K562 (cell line): ENCODE data around the gene DARS2.

ENCODE experiments used
- CTCF ChIP-seq, 3 experiments: IDR thresholded peaks in 2 of 3; conservative IDR thresholded peaks in 1 of 3; 2 replicates each; pipeline ENCODE4 v1.5.1; 2011 to 2012; ENCODE audit warnings: low read length in 3 of 3, mild to moderate bottlenecking in 3 of 3, control low read depth in 2 of 3, improper control_type of control experiment in 1 of 3, inconsistent platforms in 1 of 3, low read depth in 1 of 3, mixed read lengths in 1 of 3, moderate library complexity in 1 of 3; ENCODE audit not compliant: insufficient read depth in 2 of 3
- EP300 ChIP-seq: IDR thresholded peaks from 2 replicates; pipeline ENCODE4 v1.6.1; 2012; ENCODE audit warnings: low read length, improper control_type of control experiment
- ETV6 ChIP-seq, 3 experiments: fragments of 150-350 bp in 1 of 3; sonication (generic) in 1 of 3; formaldehyde crosslinking in 1 of 3; IDR thresholded peaks; 2 replicates each; pipeline versions ENCODE4 v1.6.1 to v1.8.0; 2014 to 2022; ENCODE audit warnings: borderline replicate concordance in 2 of 3, low read depth in 2 of 3, antibody characterized with exemption in 1 of 3, low read length in 1 of 3, mild to moderate bottlenecking in 1 of 3, missing genetic modification reagents in 1 of 3
- FIP1L1 ChIP-seq: fragments of 200-400 bp; formaldehyde crosslinking; IDR thresholded peaks from 2 replicates; pipeline ENCODE4 v1.6.1; 2018; ENCODE audit warnings: mild to moderate bottlenecking, low read depth, low read length; ENCODE audit not compliant: poor library complexity, severe bottlenecking
- GABPA ChIP-seq: fragments of 200-800 bp; sonication (Bioruptor generic); conservative IDR thresholded peaks from 2 replicates; pipeline ENCODE4 v1.6.1; 2016; ENCODE audit warnings: low read depth, missing genetic modification characterization, missing compliant biosample characterization
- KLF1 ChIP-seq: fragments of 450-650 bp; IDR thresholded peaks from 2 replicates; pipeline ENCODE4 v1.6.1; 2016; ENCODE audit warnings: missing genetic modification characterization, missing compliant biosample characterization
- MYNN ChIP-seq, 2 experiments: sonication (generic); formaldehyde crosslinking in 1 of 2; IDR thresholded peaks; 2 replicates each; pipeline versions ENCODE4 v1.5.0 to v1.6.1; 2016 to 2020; ENCODE audit warnings: antibody characterized with exemption in 1 of 2, missing genetic modification reagents in 1 of 2
- ZBTB26 ChIP-seq: fragments of 450-650 bp; formaldehyde crosslinking; IDR thresholded peaks from 2 replicates; pipeline ENCODE4 v1.4.0; 2022; ENCODE audit warnings: missing genetic modification characterization
- ZNF121 ChIP-seq: sonication (generic); formaldehyde crosslinking; conservative IDR thresholded peaks from 2 replicates; pipeline ENCODE4 v1.8.0; 2022; ENCODE audit warnings: missing genetic modification reagents

GRCh38 chr1:173870252-173871075, 46.0 kb downstream of the DARS2 start:
- TF ChIP-seq ETV6 (IDR thresholded peaks at IDR 0.05; ENCODE audit: borderline replicate concordance in 1 of 2, low read depth in 2 of 2, low read length in 1 of 2) (no peak), ETV6 (CRISPR knock-in tag; IDR thresholded peaks at IDR 0.05; ENCODE audit: borderline replicate concordance) (no peak), CTCF (IDR thresholded peaks at IDR 0.05 in 2 of 3, conservative IDR thresholded peaks at IDR 0.05 in 1 of 3; ENCODE audit: insufficient read depth in 2 of 3, low read depth in 1 of 3, low read length in 3 of 3) (no peak), GABPA (tag) (peak; percentile 46), MYNN (IDR thresholded peaks at IDR 0.05) (no peak), MYNN (CRISPR knock-in tag; IDR thresholded peaks at IDR 0.05) (no peak), FIP1L1 (no peak), ZNF121 (CRISPR knock-in tag) (no peak), ZBTB26 (CRISPR knock-in tag) (no peak), EP300 (peak; percentile 24; the same call in 1 of the 2 replicates), KLF1 (tag) (no peak)
